Right lobe of liver (tissue), 4 donors: ENCODE data around the gene ZKSCAN3.

ENCODE experiments used
- POLR2A ChIP-seq: fragments of 450-650 bp; IDR thresholded peaks from one replicate; pipeline ENCODE4 v1.6.1; 2017; ENCODE audit warnings: antibody characterized with exemption, mild to moderate bottlenecking
- TF ChIP-seq, protein P1 (sequence below), 4 donors: fragments of 200-600 bp in 3 of 4; fragments of 450-650 bp in 1 of 4; IDR thresholded peaks; one replicate each; pipeline versions ENCODE4 v1.5.1 to v1.8.0; 2016 to 2022; ENCODE audit warnings: antibody characterized with exemption in 4 of 4, mild to moderate bottlenecking in 2 of 4
- donor health status: DM: no; HTN: no; CAD: no.
- donor health status: DM: no; HTN: no; CAD: no.
- donor health status: DM: no; HTN: yes; CAD: no.

DNA sequence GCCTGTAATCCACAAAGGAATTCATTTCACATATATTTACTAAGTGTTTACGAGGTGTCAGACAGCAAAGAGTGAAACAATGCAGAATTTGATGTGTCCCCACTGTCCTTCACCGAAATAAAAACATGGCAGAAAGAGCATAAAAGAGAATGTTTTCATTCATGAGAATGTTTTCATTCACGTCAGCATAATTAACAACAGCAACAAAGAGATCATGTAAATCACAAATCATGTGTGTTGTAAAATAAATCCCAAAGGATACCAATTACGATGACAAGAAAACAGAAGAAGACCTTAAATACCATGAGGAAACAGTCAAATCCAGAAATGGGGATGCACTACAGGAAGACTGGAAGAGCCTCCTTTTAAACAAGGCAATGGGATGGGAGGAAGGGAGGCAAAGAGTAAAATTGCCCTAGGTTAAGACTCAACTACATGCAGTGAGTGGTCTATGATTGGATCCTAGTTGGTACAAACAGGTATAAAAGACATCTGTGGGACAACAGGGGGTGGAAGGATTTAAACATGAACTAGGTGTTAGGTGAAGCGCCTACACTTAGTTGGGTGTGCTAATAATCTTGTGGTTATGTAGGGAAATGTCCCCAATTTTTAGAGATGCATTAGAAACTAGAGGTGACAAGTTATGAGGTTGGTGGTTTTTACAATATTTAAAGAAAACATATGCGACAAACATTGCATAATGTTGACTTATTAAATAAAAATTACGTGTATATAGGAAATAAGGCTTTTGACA, 15.3 kb upstream of the ZKSCAN3 start:
- TF ChIP-seq, protein P1, sequence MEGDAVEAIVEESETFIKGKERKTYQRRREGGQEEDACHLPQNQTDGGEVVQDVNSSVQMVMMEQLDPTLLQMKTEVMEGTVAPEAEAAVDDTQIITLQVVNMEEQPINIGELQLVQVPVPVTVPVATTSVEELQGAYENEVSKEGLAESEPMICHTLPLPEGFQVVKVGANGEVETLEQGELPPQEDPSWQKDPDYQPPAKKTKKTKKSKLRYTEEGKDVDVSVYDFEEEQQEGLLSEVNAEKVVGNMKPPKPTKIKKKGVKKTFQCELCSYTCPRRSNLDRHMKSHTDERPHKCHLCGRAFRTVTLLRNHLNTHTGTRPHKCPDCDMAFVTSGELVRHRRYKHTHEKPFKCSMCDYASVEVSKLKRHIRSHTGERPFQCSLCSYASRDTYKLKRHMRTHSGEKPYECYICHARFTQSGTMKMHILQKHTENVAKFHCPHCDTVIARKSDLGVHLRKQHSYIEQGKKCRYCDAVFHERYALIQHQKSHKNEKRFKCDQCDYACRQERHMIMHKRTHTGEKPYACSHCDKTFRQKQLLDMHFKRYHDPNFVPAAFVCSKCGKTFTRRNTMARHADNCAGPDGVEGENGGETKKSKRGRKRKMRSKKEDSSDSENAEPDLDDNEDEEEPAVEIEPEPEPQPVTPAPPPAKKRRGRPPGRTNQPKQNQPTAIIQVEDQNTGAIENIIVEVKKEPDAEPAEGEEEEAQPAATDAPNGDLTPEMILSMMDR (IDR thresholded peaks at IDR 0.05), result no peak
- TF ChIP-seq POLR2A, result no peak
